22Rv1 (cell line): ENCODE results near the gene FILIP1L.

Source experiments
- ZFX ChIP-seq: fragments of 450-650 bp; IDR thresholded peaks from 2 replicates; pipeline ENCODE4 v1.6.1; 2017; ENCODE audit warnings: antibody characterized with exemption, borderline replicate concordance
- TF ChIP-seq, protein P1 (sequence below): fragments of 450-650 bp; IDR thresholded peaks from 2 replicates; pipeline ENCODE4 v1.5.1; 2017; ENCODE audit warnings: mild to moderate bottlenecking

DNA sequence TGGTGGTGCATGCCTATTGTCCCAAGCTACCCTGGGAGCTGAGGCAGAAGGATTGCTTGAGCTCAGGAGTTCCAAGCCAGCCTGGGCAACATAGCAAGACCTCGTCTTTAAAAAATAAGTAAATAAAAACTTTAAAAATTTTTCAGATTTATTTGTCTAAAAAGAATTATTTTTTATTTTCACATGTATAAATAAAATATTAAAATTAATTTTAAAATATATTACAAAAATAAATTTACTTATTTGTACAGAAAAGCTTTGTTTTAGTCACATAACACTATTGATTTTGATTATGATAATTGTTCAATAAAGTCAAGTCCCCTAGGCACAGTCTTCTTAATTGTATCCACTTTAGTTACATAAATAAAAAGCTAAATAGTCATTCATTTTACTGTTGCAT, 85.2 kb downstream of the FILIP1L start:
- TF ChIP-seq, protein P1, sequence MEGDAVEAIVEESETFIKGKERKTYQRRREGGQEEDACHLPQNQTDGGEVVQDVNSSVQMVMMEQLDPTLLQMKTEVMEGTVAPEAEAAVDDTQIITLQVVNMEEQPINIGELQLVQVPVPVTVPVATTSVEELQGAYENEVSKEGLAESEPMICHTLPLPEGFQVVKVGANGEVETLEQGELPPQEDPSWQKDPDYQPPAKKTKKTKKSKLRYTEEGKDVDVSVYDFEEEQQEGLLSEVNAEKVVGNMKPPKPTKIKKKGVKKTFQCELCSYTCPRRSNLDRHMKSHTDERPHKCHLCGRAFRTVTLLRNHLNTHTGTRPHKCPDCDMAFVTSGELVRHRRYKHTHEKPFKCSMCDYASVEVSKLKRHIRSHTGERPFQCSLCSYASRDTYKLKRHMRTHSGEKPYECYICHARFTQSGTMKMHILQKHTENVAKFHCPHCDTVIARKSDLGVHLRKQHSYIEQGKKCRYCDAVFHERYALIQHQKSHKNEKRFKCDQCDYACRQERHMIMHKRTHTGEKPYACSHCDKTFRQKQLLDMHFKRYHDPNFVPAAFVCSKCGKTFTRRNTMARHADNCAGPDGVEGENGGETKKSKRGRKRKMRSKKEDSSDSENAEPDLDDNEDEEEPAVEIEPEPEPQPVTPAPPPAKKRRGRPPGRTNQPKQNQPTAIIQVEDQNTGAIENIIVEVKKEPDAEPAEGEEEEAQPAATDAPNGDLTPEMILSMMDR, result no peak
- no peak for TF ChIP-seq ZFX
